ENCODE results near the gene CLDND2.

The CLDND2 gene

GRCh38 chr19:51337141-51337860, 31.5 kb downstream of the CLDND2 start:
- no peak for DNase-seq (ENCODE audit: extremely low read depth in 1 of 2, low read depth in 1 of 2)

DNA sequence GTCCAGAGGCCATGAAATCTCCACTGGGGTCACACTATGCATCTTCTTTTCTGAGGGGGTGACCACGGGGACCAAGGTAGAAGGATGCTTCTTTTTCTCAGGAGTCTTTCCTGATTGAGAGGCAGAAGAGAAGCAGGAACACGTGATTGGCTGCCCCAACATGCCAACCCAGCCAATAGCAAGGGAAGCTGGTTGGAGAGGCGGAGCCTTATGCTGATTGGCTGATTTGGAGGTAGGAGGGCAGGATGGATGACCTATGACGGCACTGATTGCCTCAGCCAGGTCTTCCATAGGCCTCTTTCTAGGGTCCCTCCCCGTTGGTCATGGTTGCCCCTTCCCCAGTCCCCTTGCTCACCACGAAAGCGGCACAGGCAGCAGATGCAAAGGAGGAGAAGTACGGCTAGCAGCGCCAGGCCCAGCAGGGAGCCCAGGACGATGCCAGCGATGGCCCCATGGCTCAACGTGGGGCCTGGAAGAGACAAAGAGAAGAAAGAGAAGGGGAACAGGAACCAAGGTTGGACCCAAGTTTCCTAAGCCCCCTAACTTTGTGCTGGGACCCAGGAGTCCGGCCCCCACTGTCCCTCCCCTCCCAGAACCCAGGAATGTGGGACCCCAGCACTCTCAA, 34.9 kb downstream of the CLDND2 start:
- peak in 1 of 2 donors; percentile 29 for DNase-seq (ENCODE audit: extremely low read depth in 1 of 2, low read depth in 1 of 2)

DNA sequence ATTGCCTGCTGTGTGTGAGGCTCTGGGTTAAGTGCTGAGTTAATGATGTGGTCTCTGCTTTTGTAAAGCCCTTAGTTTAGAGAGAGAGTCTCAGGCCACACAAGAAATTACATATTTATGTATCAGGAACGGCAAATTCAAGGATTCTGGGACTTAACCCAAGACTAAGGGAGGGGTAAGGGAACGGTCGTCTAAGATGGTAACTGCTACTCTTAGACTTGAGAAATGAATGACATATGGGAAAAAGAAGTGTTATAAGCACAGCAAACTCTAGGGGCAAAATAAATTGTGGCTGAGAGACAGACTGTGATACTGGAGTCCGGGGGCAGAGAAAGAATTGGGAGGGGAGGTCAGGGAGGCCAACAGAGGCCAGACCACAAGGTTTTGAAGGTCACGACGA, 37.1 kb downstream of the CLDND2 start:
- no peak for DNase-seq (ENCODE audit: extremely low read depth in 1 of 2, low read depth in 1 of 2)

GRCh38 chr19:51331193-51331592, 37.6 kb downstream of the CLDND2 start:
- no peak for DNase-seq (ENCODE audit: extremely low read depth in 1 of 2, low read depth in 1 of 2)

DNA sequence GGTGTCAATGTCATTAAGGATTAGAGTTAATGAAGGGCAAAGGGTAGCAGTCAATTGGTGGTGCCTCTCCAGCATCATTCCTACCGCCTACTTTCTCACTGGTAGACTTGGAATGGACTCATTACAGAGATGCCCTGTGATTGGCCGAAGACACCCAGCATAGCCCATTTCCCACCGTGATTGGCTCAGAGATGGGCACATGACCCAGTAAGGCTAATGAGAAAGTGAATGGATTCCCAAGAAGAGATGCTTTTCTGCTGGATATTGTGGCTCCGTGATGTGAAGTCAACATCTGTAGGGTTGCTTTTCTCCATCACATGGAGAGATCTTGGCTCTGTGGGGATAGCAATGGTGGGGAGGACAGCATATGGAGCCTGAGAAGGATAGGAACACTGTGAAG, 38.4 kb downstream of the CLDND2 start:
- no peak for DNase-seq (ENCODE audit: extremely low read depth in 1 of 2, low read depth in 1 of 2)

DNA sequence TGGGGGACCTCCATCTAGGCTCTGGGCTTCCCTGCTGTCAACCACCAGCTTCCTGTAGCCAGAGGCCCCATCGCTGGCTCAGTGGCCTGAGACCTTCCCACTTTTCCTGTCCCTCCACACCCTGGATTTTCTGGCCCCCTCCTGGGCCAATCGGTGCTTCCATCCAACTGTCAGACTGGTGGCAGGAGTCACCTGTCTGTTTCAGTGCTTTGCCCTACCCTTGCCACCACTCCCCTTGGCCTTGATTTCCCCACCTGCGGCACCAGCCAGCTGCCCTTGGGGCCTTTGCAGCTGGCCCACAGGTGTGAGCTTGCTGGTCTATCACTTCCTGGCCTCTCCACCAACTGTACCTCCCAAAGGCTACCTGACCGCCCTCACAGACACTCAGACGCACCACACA, 39.4 kb downstream of the CLDND2 start:
- no peak for DNase-seq (ENCODE audit: extremely low read depth in 1 of 2, low read depth in 1 of 2)

DNA sequence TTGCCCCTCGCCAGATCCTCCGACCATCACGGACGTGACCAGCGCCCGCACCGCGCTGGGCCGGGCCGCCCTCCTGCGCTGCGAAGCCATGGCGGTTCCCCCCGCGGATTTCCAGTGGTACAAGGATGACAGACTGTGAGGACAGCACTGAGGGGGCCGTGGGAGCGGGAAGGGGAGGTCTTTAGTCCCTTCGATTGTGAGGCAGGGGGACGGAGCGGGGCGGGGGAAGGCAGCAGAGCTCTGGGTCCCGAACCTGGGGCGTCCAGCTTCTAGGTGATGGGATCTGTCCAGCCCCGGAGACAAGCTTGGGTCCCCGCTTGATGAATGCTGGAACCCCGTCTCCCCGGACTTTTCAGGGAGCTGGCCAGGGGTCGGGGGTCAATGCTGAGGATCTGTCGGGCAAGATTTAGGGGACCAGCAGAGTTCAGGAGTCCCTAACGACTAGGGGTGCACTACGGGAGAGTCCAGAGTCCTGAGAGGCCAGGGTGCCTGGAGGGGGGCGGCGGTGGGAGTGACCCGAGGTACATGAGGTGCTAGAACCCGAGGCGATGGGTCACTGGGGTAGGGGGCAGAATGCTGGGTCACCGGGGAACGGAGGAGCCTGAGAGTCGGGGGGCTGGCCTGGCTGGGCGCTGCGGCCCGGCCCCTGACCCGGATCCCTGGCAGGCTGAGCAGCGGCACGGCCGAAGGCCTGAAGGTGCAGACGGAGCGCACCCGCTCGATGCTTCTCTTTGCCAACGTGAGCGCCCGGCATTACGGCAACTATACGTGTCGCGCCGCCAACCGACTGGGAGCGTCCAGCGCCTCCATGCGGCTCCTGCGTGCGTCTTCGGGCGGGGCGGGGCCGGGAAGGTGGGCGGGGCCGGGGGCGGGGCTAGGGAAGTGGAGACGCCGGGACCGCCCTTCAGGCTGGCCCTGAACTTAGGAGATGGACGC, 41.5 kb downstream of the CLDND2 start:
- peak in 1 of 2 donors; percentile 45 for DNase-seq (ENCODE audit: extremely low read depth in 1 of 2, low read depth in 1 of 2)

- no peak for DNase-seq (ENCODE audit: extremely low read depth in 1 of 2, low read depth in 1 of 2)
These were observed 42.4 kb downstream of the CLDND2 start for GRCh38 chr19:51326216-51327065.

GRCh38 chr19:51325161-51325976, 43.4 kb downstream of the CLDND2 start:
- peak in 1 of 2 donors; percentile 34 for DNase-seq (ENCODE audit: extremely low read depth in 1 of 2, low read depth in 1 of 2)

- no peak for DNase-seq (ENCODE audit: extremely low read depth in 1 of 2, low read depth in 1 of 2)
These were observed 44.7 kb downstream of the CLDND2 start for GRCh38 chr19:51324167-51324481.

DNA sequence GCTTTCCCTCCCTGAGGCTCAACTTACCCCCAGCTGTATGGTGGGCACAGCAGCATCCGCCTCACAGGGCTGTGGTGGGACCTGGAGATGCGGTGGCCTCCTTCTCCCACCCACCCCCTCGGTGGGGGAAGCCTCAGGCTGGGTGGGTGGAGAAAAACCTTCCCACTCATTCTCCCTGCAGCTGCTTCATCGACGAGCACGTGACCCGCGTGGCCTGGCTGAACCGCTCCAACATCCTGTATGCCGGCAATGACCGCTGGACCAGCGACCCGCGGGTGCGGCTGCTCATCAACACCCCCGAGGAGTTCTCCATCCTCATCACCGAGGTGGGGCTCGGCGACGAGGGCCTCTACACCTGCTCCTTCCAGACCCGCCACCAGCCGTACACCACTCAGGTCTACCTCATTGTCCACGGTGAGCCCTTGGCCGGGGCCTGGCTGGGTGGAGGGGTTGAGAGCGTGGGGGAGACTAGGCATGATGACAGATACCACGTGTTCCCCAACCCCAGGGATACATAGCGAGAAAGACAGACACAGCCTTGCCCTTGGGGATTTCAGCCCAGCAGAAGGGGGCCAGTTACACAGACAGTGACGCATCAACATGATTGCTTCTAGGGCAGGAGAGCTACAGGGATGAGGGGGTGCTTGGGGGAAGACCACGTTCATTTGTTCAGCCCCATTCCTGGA, 45.2 kb downstream of the CLDND2 start:
- DNase-seq (ENCODE audit: extremely low read depth in 1 of 2, low read depth in 1 of 2), result no peak

DNA sequence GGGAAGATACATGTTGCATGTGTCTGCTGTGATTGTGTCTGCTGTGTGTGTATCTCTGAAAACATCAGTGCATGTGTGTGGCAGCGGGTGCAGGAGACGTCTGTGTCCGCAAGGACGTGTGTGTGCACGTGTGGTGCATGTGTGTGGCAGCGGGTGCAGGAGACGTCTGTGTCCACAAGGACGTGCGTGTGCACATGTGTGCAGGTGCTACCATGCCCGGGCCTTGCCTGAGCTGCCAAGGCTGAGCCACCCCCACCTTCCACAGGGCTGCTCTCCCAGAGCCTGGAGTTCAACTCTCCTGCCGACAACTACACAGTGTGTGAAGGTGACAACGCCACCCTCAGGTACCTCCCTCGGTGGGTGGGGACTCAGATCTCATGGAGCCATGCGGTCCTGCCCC, 47.0 kb downstream of the CLDND2 start:
- no peak for DNase-seq (ENCODE audit: extremely low read depth in 1 of 2, low read depth in 1 of 2)

DNA sequence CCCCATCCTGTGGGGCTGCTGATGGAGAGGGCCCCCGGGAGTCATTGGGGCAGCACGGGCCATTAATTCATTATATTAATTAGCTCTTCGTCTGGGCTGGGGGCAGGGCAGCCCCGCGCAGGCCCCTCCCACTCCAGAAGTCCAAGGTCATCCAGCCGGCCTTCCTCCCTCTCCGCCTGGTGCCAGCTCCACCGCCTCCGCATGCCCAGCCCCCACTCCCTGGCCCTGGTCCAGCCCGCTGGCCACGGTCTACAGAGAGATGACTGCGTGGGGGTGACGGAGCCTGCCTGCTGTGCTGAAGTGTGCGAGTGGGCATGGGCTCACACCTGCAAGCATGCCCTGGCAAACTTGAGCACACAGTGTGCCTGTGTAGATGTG, 48.5 kb downstream of the CLDND2 start:
- DNase-seq (ENCODE audit: extremely low read depth in 1 of 2, low read depth in 1 of 2), result no peak

DNA sequence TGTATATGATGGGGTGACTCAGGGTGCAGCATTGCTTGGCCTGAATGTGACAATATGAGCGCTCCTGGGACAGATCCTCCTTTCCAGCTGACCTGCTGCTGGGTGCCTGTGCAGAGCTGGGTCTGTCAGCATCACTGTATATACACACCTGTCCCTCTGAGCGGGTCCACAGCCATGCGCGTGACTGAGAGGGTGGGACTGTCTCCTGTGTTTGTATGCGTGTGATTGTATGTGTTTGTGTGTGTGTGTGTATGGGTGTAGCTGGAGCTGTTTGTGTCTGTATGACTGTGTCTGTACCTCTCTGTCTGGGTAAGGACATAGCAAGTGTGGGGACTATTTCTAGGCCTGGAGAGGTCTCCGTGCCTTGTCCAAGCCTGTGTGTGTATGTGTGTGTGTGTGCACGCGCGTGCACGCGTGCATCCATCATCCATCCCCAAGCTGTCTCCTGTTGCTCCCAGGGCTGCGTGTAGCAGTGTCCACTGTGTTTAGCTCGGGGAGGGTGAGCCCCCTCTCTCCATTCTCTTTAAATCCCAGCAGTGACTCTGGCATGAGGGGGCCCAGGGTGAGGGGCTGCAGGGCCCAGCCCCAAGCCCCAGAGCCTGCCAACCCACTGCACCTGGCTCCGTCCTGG, 49.0 kb downstream of the CLDND2 start:
- no peak for DNase-seq (ENCODE audit: extremely low read depth in 1 of 2, low read depth in 1 of 2)

DNA sequence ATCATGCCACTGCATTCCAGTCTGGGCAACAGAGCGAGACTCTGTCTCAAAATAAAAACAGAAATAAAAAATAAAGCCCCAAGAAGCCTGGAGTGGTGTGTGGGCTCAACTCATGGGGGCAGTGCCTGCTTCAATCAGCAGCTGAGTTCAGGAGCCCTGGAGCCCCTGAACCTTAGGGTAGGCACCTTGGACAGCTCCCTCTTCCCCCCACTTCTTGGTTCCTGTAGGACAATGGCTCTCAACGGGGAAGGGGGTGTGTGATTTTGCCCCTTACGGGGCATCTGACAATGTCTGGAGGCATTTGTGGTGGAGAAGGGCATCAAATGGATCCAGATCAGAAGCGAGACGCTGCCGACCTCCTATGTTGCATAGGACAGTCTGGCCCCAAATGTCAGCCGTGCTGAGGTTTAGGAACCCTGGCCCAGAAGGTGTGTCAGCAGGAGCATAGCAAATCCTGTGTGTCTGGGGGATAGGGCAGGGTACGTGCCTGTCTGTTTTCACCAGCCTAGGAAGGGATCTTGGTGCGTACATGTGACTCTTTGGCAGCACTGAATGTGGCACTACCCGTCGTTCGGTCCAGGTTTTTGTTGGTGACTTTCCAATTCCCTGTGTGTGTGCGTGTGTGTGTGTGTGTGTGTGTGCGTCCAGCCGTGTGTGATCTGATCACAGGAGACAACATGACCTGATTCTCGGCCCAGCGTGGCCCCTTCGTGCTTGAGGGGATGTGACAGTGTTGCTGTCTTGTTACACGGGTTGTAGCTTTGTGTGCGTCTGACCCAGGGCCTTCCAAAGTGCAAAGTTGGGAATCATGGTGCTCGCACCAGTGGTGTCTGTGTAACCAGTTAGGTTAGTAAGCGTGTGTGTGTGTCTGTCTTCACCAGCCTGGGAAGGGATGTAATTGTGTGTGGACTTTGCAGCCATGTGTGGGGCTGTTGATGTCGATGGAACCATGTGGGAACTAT, 49.8 kb downstream of the CLDND2 start:
- DNase-seq (ENCODE audit: extremely low read depth in 1 of 2, low read depth in 1 of 2), result no peak

DNA sequence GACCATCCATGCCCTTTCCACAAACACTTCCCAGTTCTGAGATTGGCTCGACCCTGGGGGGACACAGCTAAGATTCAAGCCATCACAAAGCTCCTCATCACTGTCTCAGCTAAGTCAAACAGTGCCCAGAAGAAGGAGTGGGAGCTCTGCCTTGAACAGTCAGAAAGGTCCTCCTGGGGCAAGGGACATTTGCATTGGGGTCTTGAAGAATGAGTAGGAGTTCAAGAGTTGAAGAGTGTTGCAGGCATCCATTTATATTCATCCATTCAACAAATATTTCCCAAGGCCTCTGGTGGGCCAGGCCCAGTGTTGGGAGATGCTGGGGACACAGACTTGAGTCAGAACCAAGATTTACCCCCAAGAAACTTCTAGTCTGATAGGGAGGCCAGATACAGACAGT, 50.8 kb downstream of the CLDND2 start:
- DNase-seq (ENCODE audit: extremely low read depth in 1 of 2, low read depth in 1 of 2), result no peak

- no peak for DNase-seq (ENCODE audit: extremely low read depth in 1 of 2, low read depth in 1 of 2)
These were observed 51.4 kb downstream of the CLDND2 start for GRCh38 chr19:51317376-51317775.
